ENCODE measurements around the gene RASIP1. TPM values are rescaled to one million over a fixed set of nuclear protein-coding genes. Genes with fewer than 3 reads are reported as not detected.
"Not testable (repeated sequence)": the region's sequence is repeated elsewhere in the genome, so short reads cannot be mapped to it uniquely, and the experiment has no call there.

RASIP1 gene
- total RNA-seq, 4 donors from 2014 or later: 4.7 to 16.8 (median 11.4) TPM

GRCh38 chr19:48722196-48722708, 18.2 kb downstream of the RASIP1 start:
- WGBS, 2 donors: 78 to 81% methylated on average over 11 of the region's 11 CpGs
- TF ChIP-seq POLR2A (IDR thresholded peaks at IDR 0.05) (no peak), CTCF (IDR thresholded peaks at IDR 0.05) (no peak)
- intact Hi-C loops (cut with DNase I; ENCODE audit: low total_unique reads): no loop called here
- DNase-seq (ENCODE audit: low spot score in 2 of 2): no peak
- H3K4me3 ChIP-seq (ENCODE audit: low read depth, poor library complexity, severe bottlenecking): no peak overlapping the region

- DNase-seq (ENCODE audit: low spot score in 2 of 2): peak; percentile 98 to 99
- intact Hi-C loops (cut with DNase I; ENCODE audit: low total_unique reads): no loop called here
- TF ChIP-seq POLR2A (IDR thresholded peaks at IDR 0.05): no peak
- no peak for TF ChIP-seq CTCF (IDR thresholded peaks at IDR 0.05)
- WGBS, 2 donors: 9 to 19% methylated on average over 42 of the region's 42 CpGs
- peak overlapping the region; percentile 32 for H3K4me3 ChIP-seq (ENCODE audit: low read depth, poor library complexity, severe bottlenecking)
These were observed 19.7 kb downstream of the RASIP1 start for GRCh38 chr19:48720613-48721296.

- 15 to 24% methylated on average over 12 of the region's 12 CpGs for WGBS, 2 donors
- TF ChIP-seq POLR2A (IDR thresholded peaks at IDR 0.05) (no peak), CTCF (IDR thresholded peaks at IDR 0.05) (no peak)
- intact Hi-C loops (cut with DNase I; ENCODE audit: low total_unique reads): no loop called here
- H3K4me3 ChIP-seq (ENCODE audit: low read depth, poor library complexity, severe bottlenecking): no peak overlapping the region
- DNase-seq (ENCODE audit: low spot score in 2 of 2): no peak
These were observed 20.2 kb downstream of the RASIP1 start for GRCh38 chr19:48720251-48720612.

- WGBS, 2 donors: 75 to 82% methylated on average over 31 to 33 of the region's 33 CpGs
- intact Hi-C loops (cut with DNase I; ENCODE audit: low total_unique reads): no loop called here
- TF ChIP-seq POLR2A (IDR thresholded peaks at IDR 0.05) (no peak), CTCF (IDR thresholded peaks at IDR 0.05) (no peak)
- no peak within 1 kb of the TSS for H3K4me3 ChIP-seq (ENCODE audit: low read depth, poor library complexity, severe bottlenecking)
- no peak for DNase-seq (ENCODE audit: low spot score in 2 of 2)
These were observed 20.9 kb downstream of the RASIP1 start, which contains the start of gene MAMSTR for GRCh38 chr19:48719263-48720171. Gene MAMSTR (minus strand): TSS chr19:48719725. CDS start chr19:48719031, 694 bp downstream.

GRCh38 chr19:48718711-48719231, 21.6 kb downstream of the RASIP1 start:
- TF ChIP-seq CTCF (IDR thresholded peaks at IDR 0.05): no peak
- no peak for TF ChIP-seq POLR2A (IDR thresholded peaks at IDR 0.05)
- no peak for DNase-seq (ENCODE audit: low spot score in 2 of 2)
- intact Hi-C loops (cut with DNase I; ENCODE audit: low total_unique reads): no loop called here
- WGBS, 2 donors: 75 to 79% methylated on average over 15 of the region's 15 CpGs
- H3K4me3 ChIP-seq (ENCODE audit: low read depth, poor library complexity, severe bottlenecking): no peak overlapping the region

GRCh38 chr19:48718106-48718505, 22.3 kb downstream of the RASIP1 start:
- WGBS, 2 donors: 95 to 98% methylated on average over 13 of the region's 13 CpGs
- H3K4me3 ChIP-seq (ENCODE audit: low read depth, poor library complexity, severe bottlenecking); intact Hi-C loops (cut with DNase I; ENCODE audit: low total_unique reads); DNase-seq (ENCODE audit: low spot score in 2 of 2): not testable (repeated sequence)

Measured in lower leg skin (tissue), 4 donors.